WTC11 (cell line): ENCODE data around the gene DOK7. TPM values are rescaled to one million over a fixed set of nuclear protein-coding genes. Genes with fewer than 3 reads are reported as not detected.

Experiments used
- ATAC-seq: fragments of 200-7000 bp; cut with Tn5 transposase; 2 replicates; pipeline ENCODE4 v1.10.0; 2021; ENCODE audit warnings: mild to moderate bottlenecking, moderate library complexity
- CTCF ChIA-PET: fragments of 300-600 bp; sonication (Branson Sonifier 250); formaldehyde crosslinking; loops from one replicate; lab custom pipeline; 2021; ENCODE audit warnings: antibody characterized with exemption; lab: Charles Lee
- POLR2A ChIA-PET: fragments of 350-600 bp; sonication (Branson Sonifier 250); formaldehyde crosslinking; loops from one replicate; lab custom pipeline; 2021; ENCODE audit warnings: antibody characterized with exemption; lab: Charles Lee
- DNase-seq: peaks from one replicate; pipeline ENCODE4 v3.0.0; 2021; ENCODE audit warnings: low spot score
- H3K27ac Mint-ChIP-seq: 2 replicates; pipeline ENCODE4 v1.8.0; 2021; ENCODE audit warnings: mixed read lengths
- H3K27me3 Mint-ChIP-seq: 2 replicates; pipeline ENCODE4 v1.8.0; 2021; ENCODE audit warnings: low read depth, mild to moderate bottlenecking, moderate library complexity, mixed read lengths
- H3K36me3 Mint-ChIP-seq: 2 replicates; pipeline ENCODE4 v1.8.0; 2021; ENCODE audit warnings: mixed read lengths
- H3K4me1 Mint-ChIP-seq: 2 replicates; pipeline ENCODE4 v1.8.0; 2022; ENCODE audit warnings: mixed read lengths
- H3K4me3 Mint-ChIP-seq: 2 replicates; pipeline ENCODE4 v1.8.0; 2021; ENCODE audit warnings: mild to moderate bottlenecking, moderate library complexity, mixed read lengths
- H3K9me3 Mint-ChIP-seq: 2 replicates; pipeline ENCODE4 v1.8.0; 2021; ENCODE audit warnings: mixed read lengths
- ATF1 ChIP-seq: sonication (generic); formaldehyde crosslinking; IDR thresholded peaks from 2 replicates; pipeline ENCODE4 v1.8.1; 2023; ENCODE audit warnings: mild to moderate bottlenecking, moderate library complexity, missing genetic modification reagents
- CBFB ChIP-seq: sonication (generic); formaldehyde crosslinking; IDR thresholded peaks from 2 replicates; pipeline ENCODE4 v1.8.1; 2022; ENCODE audit warnings: mild to moderate bottlenecking, low read depth, missing genetic modification reagents
- CREB1 ChIP-seq: sonication (generic); formaldehyde crosslinking; IDR thresholded peaks from 2 replicates; pipeline ENCODE4 v1.8.0; 2023; ENCODE audit warnings: mild to moderate bottlenecking, missing genetic modification reagents
- FOXP1 ChIP-seq: sonication (generic); formaldehyde crosslinking; IDR thresholded peaks from 2 replicates; pipeline ENCODE4 v1.8.0; 2022; ENCODE audit warnings: missing genetic modification reagents, mild to moderate bottlenecking, moderate library complexity, borderline replicate concordance
- JUN ChIP-seq: sonication (generic); formaldehyde crosslinking; IDR thresholded peaks from 2 replicates; pipeline ENCODE4 v1.8.0; 2023; ENCODE audit warnings: mild to moderate bottlenecking, missing genetic modification reagents
- NFE2L1 ChIP-seq: sonication (generic); formaldehyde crosslinking; IDR thresholded peaks from 2 replicates; pipeline ENCODE4 v1.8.1; 2023; ENCODE audit warnings: missing genetic modification reagents
- NR1H2 ChIP-seq: sonication (generic); formaldehyde crosslinking; IDR thresholded peaks from 2 replicates; pipeline ENCODE4 v1.9.0; 2021; ENCODE audit warnings: mild to moderate bottlenecking, moderate library complexity, missing genetic modification reagents
- RELA ChIP-seq: sonication (generic); formaldehyde crosslinking; IDR thresholded peaks from 2 replicates; pipeline ENCODE4 v1.8.1; 2022; ENCODE audit warnings: missing genetic modification reagents, mild to moderate bottlenecking, borderline replicate concordance
- ZNF121 ChIP-seq: sonication (generic); formaldehyde crosslinking; IDR thresholded peaks from 2 replicates; pipeline ENCODE4 v1.8.0; 2023; ENCODE audit warnings: missing genetic modification reagents
- ZNF219 ChIP-seq: sonication (generic); formaldehyde crosslinking; IDR thresholded peaks from 2 replicates; pipeline ENCODE4 v1.8.0; 2023; ENCODE audit warnings: missing genetic modification reagents, mild to moderate bottlenecking, borderline replicate concordance
- ZNF263 ChIP-seq: sonication (generic); formaldehyde crosslinking; IDR thresholded peaks from 2 replicates; pipeline ENCODE4 v1.8.1; 2022; ENCODE audit warnings: low read depth, mild to moderate bottlenecking, moderate library complexity, missing genetic modification reagents
- ZNF416 ChIP-seq: fragments of 250-450 bp; sonication (Bioruptor Pico); IDR thresholded peaks from 2 replicates; pipeline ENCODE4 v1.9.0; 2021; ENCODE audit warnings: mild to moderate bottlenecking, inconsistent platforms
- total RNA-seq: library from RNA; stranded (reverse); gene quantifications from 3 replicates; pipeline ENCODE4 v1.2.3, GENCODE V29; 2021
- TF ChIP-seq, protein P1 (sequence below): sonication (generic); formaldehyde crosslinking; IDR thresholded peaks from 2 replicates; pipeline ENCODE4 v1.8.1; 2023; ENCODE audit warnings: mild to moderate bottlenecking, moderate library complexity, missing genetic modification reagents
- TF ChIP-seq, protein P2 (sequence below): sonication (generic); formaldehyde crosslinking; IDR thresholded peaks from 2 replicates; pipeline ENCODE4 v1.8.0; 2022; ENCODE audit warnings: missing genetic modification reagents
- TF ChIP-seq, protein P3 (sequence below): sonication (generic); formaldehyde crosslinking; IDR thresholded peaks from 2 replicates; pipeline ENCODE4 v1.8.0; 2022; ENCODE audit warnings: mild to moderate bottlenecking, missing genetic modification reagents
- TF ChIP-seq, protein P4 (sequence below): sonication (generic); formaldehyde crosslinking; IDR thresholded peaks from 2 replicates; pipeline ENCODE4 v1.8.1; 2022; ENCODE audit warnings: low read depth, missing genetic modification reagents, borderline replicate concordance
- TF ChIP-seq, protein P5 (sequence below): sonication (generic); formaldehyde crosslinking; IDR thresholded peaks from 2 replicates; pipeline ENCODE4 v1.8.0; 2022; ENCODE audit warnings: mild to moderate bottlenecking, missing genetic modification reagents
- TF ChIP-seq, protein P6 (sequence below): sonication (generic); formaldehyde crosslinking; IDR thresholded peaks from 2 replicates; pipeline ENCODE4 v1.8.1; 2022; ENCODE audit warnings: mild to moderate bottlenecking, missing genetic modification reagents, moderate library complexity, borderline replicate concordance

DOK7 gene
- total RNA-seq, 1 experiment from 2014 or later: 0.22 TPM

DNA sequence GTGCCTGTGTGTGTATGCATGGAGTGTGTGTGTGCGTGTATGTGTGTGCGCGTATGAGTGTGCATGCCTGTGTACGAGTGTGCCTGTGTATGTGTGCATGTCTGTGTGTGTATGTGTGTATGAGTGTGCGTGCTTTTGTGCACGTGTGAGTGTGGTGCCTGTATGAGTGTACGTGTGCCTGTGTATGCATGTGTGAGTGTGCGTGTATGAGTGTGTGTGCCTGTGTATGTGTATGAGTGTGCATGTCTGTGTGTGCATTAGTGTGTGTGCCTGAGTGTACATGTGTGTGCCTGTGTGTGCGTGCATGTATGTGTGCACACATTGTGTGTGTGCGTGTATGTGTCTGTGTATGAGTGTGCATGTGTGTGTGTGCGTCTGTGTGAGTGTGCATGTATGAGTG lies 5.7 kb downstream of the DOK7 start:
- H3K36me3 Mint-ChIP-seq: no peaks in the 10 kb centered on the region
- DNase-seq (no peak), ATAC-seq (no peak)
- ChIA-PET CTCF (no interaction called here), POLR2A (no interaction called here)
- H3K27ac Mint-ChIP-seq: no peak overlapping the region
- H3K4me1 Mint-ChIP-seq: peaks cover 5% of the 10 kb centered on the region; the same call in 1 of the 2 replicates
- H3K9me3 Mint-ChIP-seq: no peaks in the 10 kb centered on the region
- no peak overlapping the region for H3K4me3 Mint-ChIP-seq
- H3K27me3 Mint-ChIP-seq: peaks cover 36% of the 10 kb centered on the region
- TF ChIP-seq JUN (CRISPR knock-in tag): no peak
- TF ChIP-seq NFE2L1: 0 out of 2 replicates have a peak, but pooled peaks have one; percentile 60

DNA sequence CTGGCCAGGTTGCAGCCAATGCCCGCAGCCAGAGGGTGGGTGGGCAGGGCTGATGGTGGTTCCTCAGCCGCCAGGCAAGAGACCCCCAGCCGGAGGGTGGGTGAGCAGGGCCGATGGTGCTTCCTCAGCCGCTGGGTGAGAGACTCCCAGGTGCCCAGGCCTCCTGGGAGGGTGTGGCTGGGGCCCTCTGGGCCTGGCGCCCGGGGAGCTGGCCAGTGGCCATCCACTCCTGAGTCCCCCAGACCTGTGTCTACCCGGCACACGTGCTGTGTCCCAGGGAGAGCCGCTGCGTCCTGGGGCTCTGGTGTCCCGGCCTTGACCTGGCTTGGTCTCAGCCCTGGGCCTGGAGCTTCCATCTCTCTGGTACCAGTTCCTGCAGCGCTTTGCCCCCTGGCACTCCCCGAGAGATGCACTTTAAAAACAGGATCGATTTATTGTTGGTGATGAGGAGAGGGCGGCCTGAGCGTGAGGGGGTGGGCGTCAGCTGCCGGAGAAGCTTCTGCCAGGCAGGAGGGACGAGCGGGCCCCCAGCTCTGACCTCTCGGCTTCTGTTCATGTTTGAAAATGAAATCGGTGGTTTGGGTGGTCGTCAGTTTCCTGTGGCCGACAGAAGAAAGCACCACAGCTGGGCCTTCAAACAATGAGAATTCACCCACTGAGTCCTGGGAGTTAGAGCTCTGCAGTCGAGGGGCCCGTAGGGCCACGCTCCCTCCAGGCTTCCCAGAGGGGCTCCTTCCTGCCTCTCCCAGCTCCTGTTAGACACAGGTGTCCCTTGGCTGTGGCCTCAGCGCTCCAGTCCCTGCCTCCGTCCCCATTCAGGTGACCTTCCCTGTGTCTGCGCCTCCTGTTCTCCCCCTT lies 6.5 kb downstream of the DOK7 start:
- POLR2A ChIA-PET: no interaction called here
- Mint-ChIP-seq H3K36me3 (no peaks in the 10 kb centered on the region), H3K4me1 (peaks cover 5% of the 10 kb centered on the region; the same call in 1 of the 2 replicates), H3K27ac (no peak overlapping the region), H3K27me3 (peaks cover 38% of the 10 kb centered on the region), H3K4me3 (no peak overlapping the region), H3K9me3 (no peaks in the 10 kb centered on the region)
- TF ChIP-seq, protein P1, sequence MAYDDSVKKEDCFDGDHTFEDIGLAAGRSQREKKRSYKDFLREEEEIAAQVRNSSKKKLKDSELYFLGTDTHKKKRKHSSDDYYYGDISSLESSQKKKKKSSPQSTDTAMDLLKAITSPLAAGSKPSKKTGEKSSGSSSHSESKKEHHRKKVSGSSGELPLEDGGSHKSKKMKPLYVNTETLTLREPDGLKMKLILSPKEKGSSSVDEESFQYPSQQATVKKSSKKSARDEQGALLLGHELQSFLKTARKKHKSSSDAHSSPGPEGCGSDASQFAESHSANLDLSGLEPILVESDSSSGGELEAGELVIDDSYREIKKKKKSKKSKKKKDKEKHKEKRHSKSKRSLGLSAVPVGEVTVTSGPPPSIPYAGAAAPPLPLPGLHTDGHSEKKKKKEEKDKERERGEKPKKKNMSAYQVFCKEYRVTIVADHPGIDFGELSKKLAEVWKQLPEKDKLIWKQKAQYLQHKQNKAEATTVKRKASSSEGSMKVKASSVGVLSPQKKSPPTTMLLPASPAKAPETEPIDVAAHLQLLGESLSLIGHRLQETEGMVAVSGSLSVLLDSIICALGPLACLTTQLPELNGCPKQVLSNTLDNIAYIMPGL (CRISPR knock-in tag): no peak
- TF ChIP-seq ZNF219 (CRISPR knock-in tag) (no peak), ZNF121 (no peak), CREB1 (no peak), ATF1 (CRISPR knock-in tag) (no peak)
- TF ChIP-seq, protein P2, sequence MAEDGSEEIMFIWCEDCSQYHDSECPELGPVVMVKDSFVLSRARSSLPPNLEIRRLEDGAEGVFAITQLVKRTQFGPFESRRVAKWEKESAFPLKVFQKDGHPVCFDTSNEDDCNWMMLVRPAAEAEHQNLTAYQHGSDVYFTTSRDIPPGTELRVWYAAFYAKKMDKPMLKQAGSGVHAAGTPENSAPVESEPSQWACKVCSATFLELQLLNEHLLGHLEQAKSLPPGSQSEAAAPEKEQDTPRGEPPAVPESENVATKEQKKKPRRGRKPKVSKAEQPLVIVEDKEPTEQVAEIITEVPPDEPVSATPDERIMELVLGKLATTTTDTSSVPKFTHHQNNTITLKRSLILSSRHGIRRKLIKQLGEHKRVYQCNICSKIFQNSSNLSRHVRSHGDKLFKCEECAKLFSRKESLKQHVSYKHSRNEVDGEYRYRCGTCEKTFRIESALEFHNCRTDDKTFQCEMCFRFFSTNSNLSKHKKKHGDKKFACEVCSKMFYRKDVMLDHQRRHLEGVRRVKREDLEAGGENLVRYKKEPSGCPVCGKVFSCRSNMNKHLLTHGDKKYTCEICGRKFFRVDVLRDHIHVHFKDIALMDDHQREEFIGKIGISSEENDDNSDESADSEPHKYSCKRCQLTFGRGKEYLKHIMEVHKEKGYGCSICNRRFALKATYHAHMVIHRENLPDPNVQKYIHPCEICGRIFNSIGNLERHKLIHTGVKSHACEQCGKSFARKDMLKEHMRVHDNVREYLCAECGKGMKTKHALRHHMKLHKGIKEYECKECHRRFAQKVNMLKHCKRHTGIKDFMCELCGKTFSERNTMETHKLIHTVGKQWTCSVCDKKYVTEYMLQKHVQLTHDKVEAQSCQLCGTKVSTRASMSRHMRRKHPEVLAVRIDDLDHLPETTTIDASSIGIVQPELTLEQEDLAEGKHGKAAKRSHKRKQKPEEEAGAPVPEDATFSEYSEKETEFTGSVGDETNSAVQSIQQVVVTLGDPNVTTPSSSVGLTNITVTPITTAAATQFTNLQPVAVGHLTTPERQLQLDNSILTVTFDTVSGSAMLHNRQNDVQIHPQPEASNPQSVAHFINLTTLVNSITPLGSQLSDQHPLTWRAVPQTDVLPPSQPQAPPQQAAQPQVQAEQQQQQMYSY (CRISPR knock-in tag): no peak
- TF ChIP-seq, protein P3, sequence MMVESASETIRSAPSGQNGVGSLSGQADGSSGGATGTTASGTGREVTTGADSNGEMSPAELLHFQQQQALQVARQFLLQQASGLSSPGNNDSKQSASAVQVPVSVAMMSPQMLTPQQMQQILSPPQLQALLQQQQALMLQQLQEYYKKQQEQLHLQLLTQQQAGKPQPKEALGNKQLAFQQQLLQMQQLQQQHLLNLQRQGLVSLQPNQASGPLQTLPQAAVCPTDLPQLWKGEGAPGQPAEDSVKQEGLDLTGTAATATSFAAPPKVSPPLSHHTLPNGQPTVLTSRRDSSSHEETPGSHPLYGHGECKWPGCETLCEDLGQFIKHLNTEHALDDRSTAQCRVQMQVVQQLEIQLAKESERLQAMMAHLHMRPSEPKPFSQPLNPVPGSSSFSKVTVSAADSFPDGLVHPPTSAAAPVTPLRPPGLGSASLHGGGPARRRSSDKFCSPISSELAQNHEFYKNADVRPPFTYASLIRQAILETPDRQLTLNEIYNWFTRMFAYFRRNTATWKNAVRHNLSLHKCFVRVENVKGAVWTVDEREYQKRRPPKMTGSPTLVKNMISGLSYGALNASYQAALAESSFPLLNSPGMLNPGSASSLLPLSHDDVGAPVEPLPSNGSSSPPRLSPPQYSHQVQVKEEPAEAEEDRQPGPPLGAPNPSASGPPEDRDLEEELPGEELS: no peak
- ATAC-seq (no peak), DNase-seq (no peak)
- CTCF ChIA-PET: interaction anchor here (1.3 to 3.7 kb wide), 2 partner anchors 11 to 151 kb away, joined by 5 to 48 read pairs; no protein-coding TSS in a partner anchor

DNA sequence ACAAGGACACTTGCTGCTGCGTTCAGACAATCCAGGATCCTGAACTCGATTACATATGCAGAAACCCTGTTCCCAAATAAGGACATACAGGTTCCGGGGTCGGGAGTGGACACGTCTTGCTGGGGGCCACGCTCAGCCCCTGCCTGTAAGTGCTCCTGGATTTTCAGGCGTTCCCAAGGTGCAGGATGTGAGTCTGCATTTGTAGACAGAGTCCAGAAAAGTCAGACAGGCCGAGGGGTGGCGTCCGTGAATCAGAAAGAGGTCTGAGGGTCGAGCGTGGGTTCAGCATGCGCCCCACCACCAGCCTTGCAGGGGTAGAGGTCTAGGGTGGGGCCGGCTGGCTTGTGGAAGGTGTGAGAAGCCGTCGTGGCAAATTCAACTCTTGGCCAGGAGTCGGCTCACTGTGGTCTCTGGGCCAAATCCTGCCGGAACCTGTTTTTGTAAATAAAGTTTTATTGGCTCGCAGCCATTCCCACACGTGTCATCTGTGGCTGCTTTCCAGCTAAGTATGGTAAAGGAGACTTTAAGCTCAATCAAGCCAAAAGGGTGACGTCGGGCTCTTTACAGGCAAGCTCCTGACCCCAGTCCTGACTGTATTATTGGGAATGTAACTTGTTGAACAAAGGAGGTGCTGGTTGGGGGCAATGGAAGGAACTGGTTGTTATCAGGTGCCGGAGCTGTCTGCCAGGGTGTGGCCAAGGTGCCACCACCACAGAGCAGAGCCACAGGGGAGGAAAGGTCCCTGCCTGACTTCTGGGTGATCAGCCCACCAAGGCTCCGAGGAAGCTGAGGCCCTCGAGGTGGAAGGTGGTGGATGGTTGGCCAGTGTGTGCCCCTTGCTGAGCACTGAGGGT lies 7.4 kb downstream of the DOK7 start:
- Mint-ChIP-seq H3K27ac (no peak overlapping the region), H3K9me3 (no peaks in the 10 kb centered on the region), H3K4me1 (peaks cover 5% of the 10 kb centered on the region; the same call in 1 of the 2 replicates), H3K36me3 (no peaks in the 10 kb centered on the region), H3K4me3 (no peak overlapping the region), H3K27me3 (peaks cover 39% of the 10 kb centered on the region)
- CTCF ChIA-PET: interaction anchor here (0.7 to 3.7 kb wide), 3 partner anchors 10 to 152 kb away, joined by 5 to 48 read pairs (median 6); no protein-coding TSS in a partner anchor
- ATAC-seq (no peak), DNase-seq (no peak)
- POLR2A ChIA-PET: no interaction called here
- no peak for TF ChIP-seq NFE2L1
- TF ChIP-seq, protein P4, sequence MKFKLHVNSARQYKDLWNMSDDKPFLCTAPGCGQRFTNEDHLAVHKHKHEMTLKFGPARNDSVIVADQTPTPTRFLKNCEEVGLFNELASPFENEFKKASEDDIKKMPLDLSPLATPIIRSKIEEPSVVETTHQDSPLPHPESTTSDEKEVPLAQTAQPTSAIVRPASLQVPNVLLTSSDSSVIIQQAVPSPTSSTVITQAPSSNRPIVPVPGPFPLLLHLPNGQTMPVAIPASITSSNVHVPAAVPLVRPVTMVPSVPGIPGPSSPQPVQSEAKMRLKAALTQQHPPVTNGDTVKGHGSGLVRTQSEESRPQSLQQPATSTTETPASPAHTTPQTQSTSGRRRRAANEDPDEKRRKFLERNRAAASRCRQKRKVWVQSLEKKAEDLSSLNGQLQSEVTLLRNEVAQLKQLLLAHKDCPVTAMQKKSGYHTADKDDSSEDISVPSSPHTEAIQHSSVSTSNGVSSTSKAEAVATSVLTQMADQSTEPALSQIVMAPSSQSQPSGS (CRISPR knock-in tag): no peak
- TF ChIP-seq, protein P5, sequence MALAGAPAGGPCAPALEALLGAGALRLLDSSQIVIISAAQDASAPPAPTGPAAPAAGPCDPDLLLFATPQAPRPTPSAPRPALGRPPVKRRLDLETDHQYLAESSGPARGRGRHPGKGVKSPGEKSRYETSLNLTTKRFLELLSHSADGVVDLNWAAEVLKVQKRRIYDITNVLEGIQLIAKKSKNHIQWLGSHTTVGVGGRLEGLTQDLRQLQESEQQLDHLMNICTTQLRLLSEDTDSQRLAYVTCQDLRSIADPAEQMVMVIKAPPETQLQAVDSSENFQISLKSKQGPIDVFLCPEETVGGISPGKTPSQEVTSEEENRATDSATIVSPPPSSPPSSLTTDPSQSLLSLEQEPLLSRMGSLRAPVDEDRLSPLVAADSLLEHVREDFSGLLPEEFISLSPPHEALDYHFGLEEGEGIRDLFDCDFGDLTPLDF (CRISPR knock-in tag): no peak
- TF ChIP-seq ZNF416 (CRISPR knock-in tag): no peak
- no peak for TF ChIP-seq NR1H2 (CRISPR knock-in tag)
- no peak for TF ChIP-seq CBFB
- TF ChIP-seq FOXP1: no peak
- TF ChIP-seq ZNF263 (CRISPR knock-in tag): no peak
- TF ChIP-seq, protein P6, sequence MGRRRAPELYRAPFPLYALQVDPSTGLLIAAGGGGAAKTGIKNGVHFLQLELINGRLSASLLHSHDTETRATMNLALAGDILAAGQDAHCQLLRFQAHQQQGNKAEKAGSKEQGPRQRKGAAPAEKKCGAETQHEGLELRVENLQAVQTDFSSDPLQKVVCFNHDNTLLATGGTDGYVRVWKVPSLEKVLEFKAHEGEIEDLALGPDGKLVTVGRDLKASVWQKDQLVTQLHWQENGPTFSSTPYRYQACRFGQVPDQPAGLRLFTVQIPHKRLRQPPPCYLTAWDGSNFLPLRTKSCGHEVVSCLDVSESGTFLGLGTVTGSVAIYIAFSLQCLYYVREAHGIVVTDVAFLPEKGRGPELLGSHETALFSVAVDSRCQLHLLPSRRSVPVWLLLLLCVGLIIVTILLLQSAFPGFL (CRISPR knock-in tag): no peak
- TF ChIP-seq RELA (CRISPR knock-in tag): no peak
